PC-3 (cell line): ENCODE results near the gene FOXP3. TPM values are rescaled to one million over a fixed set of nuclear protein-coding genes. Genes with fewer than 3 reads are reported as not detected.

ENCODE experiments used
- ATAC-seq: fragments of 200-7000 bp; cut with Tn5 transposase; 2 replicates; pipeline ENCODE4 v1.9.1; 2020; ENCODE audit warnings: mild to moderate bottlenecking, moderate library complexity
- Bru-seq: library from RNA; stranded (reverse); fragments of 400-500 nt; gene quantifications from one replicate; lab custom pipeline; 2021; lab: Mats Ljungman, UMichigan
- BruChase-seq, 2 experiments: library from RNA; stranded (reverse); fragments of 400-500 nt; gene quantifications; one replicate each; lab custom pipeline; 2021; lab: Mats Ljungman, UMichigan
- BruUV-seq: library from RNA; stranded (reverse); fragments of 400-500 nt; replicated peaks from 2 replicates; lab custom pipeline; 2021; lab: Mats Ljungman, UMichigan
- CTCF ChIA-PET: fragments of 300-600 bp; sonication (Branson Sonifier 250); formaldehyde crosslinking; loops from one replicate; lab custom pipeline; 2022; ENCODE audit warnings: antibody characterized with exemption; lab: Charles Lee
- POLR2A ChIA-PET: fragments of 300-600 bp; sonication (Branson Sonifier 250); formaldehyde crosslinking; loops from one replicate; lab custom pipeline; 2022; ENCODE audit warnings: antibody characterized with exemption; ENCODE audit not compliant: unreplicated experiment; lab: Charles Lee
- DNase-seq: peaks from one replicate; pipeline ENCODE4 v3.0.0-alpha.2; 2015
- H2AFZ ChIP-seq: fragments of 300-600 bp; sonication (generic); 2 replicates; pipeline ENCODE4 v1.6.0; 2016; ENCODE audit warnings: antibody characterized with exemption, low read length
- H3F3A ChIP-seq: fragments of 300-600 bp; sonication (generic); one replicate; pipeline ENCODE4 v1.6.0; 2017; ENCODE audit warnings: antibody characterized with exemption, low read length, control low read depth, mild to moderate bottlenecking; ENCODE audit not compliant: unreplicated experiment
- H3K27ac ChIP-seq: fragments of 300-600 bp; sonication (generic); 2 replicates; pipeline ENCODE4 v1.5.1; 2016; ENCODE audit warnings: mild to moderate bottlenecking, low read length
- H3K27me3 ChIP-seq: fragments of 300-600 bp; sonication (generic); 2 replicates; pipeline ENCODE4 v1.6.1; 2016; ENCODE audit warnings: low read length, mixed read lengths
- H3K36me3 ChIP-seq: fragments of 300-600 bp; sonication (generic); 2 replicates; pipeline ENCODE4 v1.6.1; 2016; ENCODE audit warnings: low read depth, mixed run types, low read length, mixed read lengths
- H3K4me1 ChIP-seq: fragments of 300-600 bp; sonication (generic); 2 replicates; pipeline ENCODE4 v1.5.1; 2016; ENCODE audit warnings: low read length; ENCODE audit not compliant: insufficient read depth
- H3K4me2 ChIP-seq: fragments of 300-600 bp; sonication (generic); 2 replicates; pipeline ENCODE4 v1.6.0; 2016; ENCODE audit warnings: low read length
- H3K4me3 ChIP-seq: fragments of 300-600 bp; sonication (generic); 2 replicates; pipeline ENCODE4 v1.5.1; 2016; ENCODE audit warnings: mild to moderate bottlenecking, low read length, mixed read lengths
- H3K79me2 ChIP-seq: fragments of 300-600 bp; sonication (generic); 2 replicates; pipeline ENCODE4 v1.6.1; 2017; ENCODE audit warnings: low read length, mixed read lengths
- H3K9ac ChIP-seq: fragments of 300-600 bp; sonication (generic); 2 replicates; pipeline ENCODE4 v1.6.0; 2016; ENCODE audit warnings: mild to moderate bottlenecking, low read length
- H3K9me2 ChIP-seq: fragments of 300-600 bp; sonication (generic); replicated peaks from 2 replicates; pipeline ENCODE4 v1.6.1; 2016; ENCODE audit warnings: mixed run types, low read length, mixed read lengths
- H3K9me3 ChIP-seq: fragments of 300-600 bp; sonication (generic); 2 replicates; pipeline ENCODE4 v1.6.1; 2016; ENCODE audit warnings: low read length, mixed read lengths
- H4K20me1 ChIP-seq: fragments of 300-600 bp; sonication (generic); 2 replicates; pipeline ENCODE4 v1.6.1; 2016; ENCODE audit warnings: low read length, mixed read lengths
- CTCF ChIP-seq: fragments of 300-600 bp; sonication (generic); conservative IDR thresholded peaks from 2 replicates; pipeline ENCODE4 v1.5.1; 2017; ENCODE audit warnings: antibody characterized with exemption, low read depth, mild to moderate bottlenecking, low read length
- EZH2 ChIP-seq: fragments of 300-600 bp; sonication (generic); IDR thresholded peaks from one replicate; pipeline ENCODE4 v1.6.1; 2017; ENCODE audit warnings: antibody characterized with exemption, mild to moderate bottlenecking, low read length; ENCODE audit not compliant: unreplicated experiment
- EZH2phosphoT487 ChIP-seq: fragments of 300-600 bp; sonication (generic); IDR thresholded peaks from 2 replicates; pipeline ENCODE4 v1.6.1; 2018; ENCODE audit warnings: mild to moderate bottlenecking, antibody characterized with exemption, low read length, borderline replicate concordance
- intact Hi-C: fragments of 100-400 bp; cut with micrococcal nuclease; formaldehyde crosslinking; loops from 2 replicates; pipeline ENCODE4 v1.9.0; 2023
- long read RNA-seq: library from polyadenylated mRNA; unstranded; transcript quantifications from one replicate; pipeline ENCODE4 v2.0.0, GENCODE V29; 2021; ENCODE audit not compliant: unreplicated experiment
- total RNA-seq: library from RNA; depleted of rRNA; stranded (reverse); fragments of >200 nt; gene quantifications from 2 replicates; pipeline ENCODE4 v1.2.3, GENCODE V29; 2014; rRNA removed

FOXP3 gene
- total RNA-seq (not detected in 2 replicates), Bru-seq, nascent RNA (percentile 24 among the genes with signal in this experiment), BruChase-seq, experiment 1, labeled RNA remaining after a 6-hour chase (percentile 14 among the genes with signal in this experiment), BruChase-seq, experiment 2, labeled RNA remaining after a 2-hour chase (percentile 22 among the genes with signal in this experiment)
- long read RNA-seq: 0 reads

- BruUV-seq: no TSS peak
- CTCF ChIA-PET: no interaction called here
- intact Hi-C loops: no loop called here
Observed at GRCh38 chrX:49264460-49264859, at the start of gene FOXP3. TSS of gene FOXP3 (minus strand) at chrX:49264710. CDS start at chrX:49258505, 6,205 bp downstream.

GRCh38 chrX:49312176-49312575 is 47.7 kb upstream of the FOXP3 start:
- H3K79me2 ChIP-seq: no peaks in the 10 kb centered on the region
- no peaks in the 10 kb centered on the region for H3K36me3 ChIP-seq
- H3F3A ChIP-seq: no peaks in the 10 kb centered on the region
- BruUV-seq: no TSS peak
- ChIA-PET POLR2A (no interaction called here), CTCF (no interaction called here)
- no peaks in the 10 kb centered on the region for H3K9me2 ChIP-seq
- no peak overlapping the region for H3K4me3 ChIP-seq
- H3K9me3 ChIP-seq: no peaks in the 10 kb centered on the region
- H3K27me3 ChIP-seq: peaks cover 29% of the 10 kb centered on the region
- DNase-seq: no peak
- intact Hi-C loops: no loop called here
- ATAC-seq: no peak
- H2AFZ ChIP-seq: no peak overlapping the region
- H3K4me2 ChIP-seq: no peak overlapping the region
- no peaks in the 10 kb centered on the region for H4K20me1 ChIP-seq
- H3K4me1 ChIP-seq: peaks cover 11% of the 10 kb centered on the region; the same call in 1 of the 2 replicates
- H3K27ac ChIP-seq: no peak overlapping the region
- H3K9ac ChIP-seq: no peak overlapping the region
- TF ChIP-seq CTCF: no peak
- TF ChIP-seq EZH2phosphoT487: no peak
- no peak for TF ChIP-seq EZH2

More at GRCh38 chrX:49264460-49264859, at the start of gene FOXP3:
- no peaks in the 10 kb centered on the region for H3F3A ChIP-seq
- POLR2A ChIA-PET: no interaction called here
- H3K9me3 ChIP-seq: no peaks in the 10 kb centered on the region
- no peak within 1 kb of the TSS for H2AFZ ChIP-seq
- no peaks in the 10 kb centered on the region for H4K20me1 ChIP-seq
- H3K4me3 ChIP-seq: no peak within 1 kb of the TSS
- H3K9ac ChIP-seq: no peak within 1 kb of the TSS
- H3K36me3 ChIP-seq: no peaks in the 10 kb centered on the region
- H3K4me1 ChIP-seq: peaks cover 7% of the 10 kb centered on the region
- no peaks in the 10 kb centered on the region for H3K9me2 ChIP-seq
- TF ChIP-seq CTCF (no peak), EZH2phosphoT487 (no peak), EZH2 (no peak)
- H3K27me3 ChIP-seq: no peaks in the 10 kb centered on the region
- no peak within 1 kb of the TSS for H3K27ac ChIP-seq
- no peak for DNase-seq
- H3K4me2 ChIP-seq: no peak within 1 kb of the TSS
- no peaks in the 10 kb centered on the region for H3K79me2 ChIP-seq
- ATAC-seq: no peak

DNA sequence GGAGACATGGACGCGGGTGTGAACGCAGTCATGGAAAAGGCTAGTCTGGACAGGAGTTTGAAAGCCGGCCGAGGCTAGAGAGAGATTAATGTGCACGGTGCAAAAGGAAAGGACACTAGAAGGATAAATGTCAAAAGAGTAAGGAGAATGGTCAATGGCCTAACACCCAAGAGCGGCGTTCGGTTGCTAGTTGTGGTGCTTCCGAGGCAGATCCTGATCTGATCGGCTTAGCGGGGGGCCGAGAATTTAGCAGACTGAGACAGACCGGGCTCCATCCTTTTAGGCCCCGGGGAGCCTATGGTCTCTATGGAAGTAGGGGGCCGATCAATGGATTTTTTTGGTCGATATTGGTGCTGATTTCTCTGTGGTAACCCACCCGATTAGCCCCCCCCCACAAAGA is 45.9 kb upstream of the FOXP3 start:
- Histone ChIP-seq H3K79me2 (no peaks in the 10 kb centered on the region), H3K27ac (no peak overlapping the region), H3F3A (no peaks in the 10 kb centered on the region), H2AFZ (no peak overlapping the region), H3K4me1 (peaks cover 11% of the 10 kb centered on the region; the same call in 1 of the 2 replicates), H3K27me3 (peaks cover 17% of the 10 kb centered on the region), H3K4me2 (no peak overlapping the region), H3K4me3 (no peak overlapping the region), H4K20me1 (no peaks in the 10 kb centered on the region), H3K9ac (no peak overlapping the region), H3K36me3 (no peaks in the 10 kb centered on the region), H3K9me2 (no peaks in the 10 kb centered on the region), H3K9me3 (no peaks in the 10 kb centered on the region)
- ChIA-PET CTCF (interaction anchor here (0.6 kb wide), 1 partner anchor 574 kb away, joined by 4 read pairs; no protein-coding TSS in a partner anchor), POLR2A (no interaction called here)
- intact Hi-C loops: no loop called here
- no peak for ATAC-seq
- DNase-seq: no peak
- BruUV-seq: no TSS peak
- no peak for TF ChIP-seq EZH2phosphoT487
